ENCODE measurements around the gene KDM1B. TPM values are rescaled to one million over a fixed set of nuclear protein-coding genes. Genes with fewer than 3 reads are reported as not detected.

KDM1B gene
- total and polyA plus RNA-seq, 9 of the 15 experiments (the other 6 are each of a cell fraction or from before 2014, with no cell fraction given): 1.4 to 58.9 (median 36.3) TPM

DNA sequence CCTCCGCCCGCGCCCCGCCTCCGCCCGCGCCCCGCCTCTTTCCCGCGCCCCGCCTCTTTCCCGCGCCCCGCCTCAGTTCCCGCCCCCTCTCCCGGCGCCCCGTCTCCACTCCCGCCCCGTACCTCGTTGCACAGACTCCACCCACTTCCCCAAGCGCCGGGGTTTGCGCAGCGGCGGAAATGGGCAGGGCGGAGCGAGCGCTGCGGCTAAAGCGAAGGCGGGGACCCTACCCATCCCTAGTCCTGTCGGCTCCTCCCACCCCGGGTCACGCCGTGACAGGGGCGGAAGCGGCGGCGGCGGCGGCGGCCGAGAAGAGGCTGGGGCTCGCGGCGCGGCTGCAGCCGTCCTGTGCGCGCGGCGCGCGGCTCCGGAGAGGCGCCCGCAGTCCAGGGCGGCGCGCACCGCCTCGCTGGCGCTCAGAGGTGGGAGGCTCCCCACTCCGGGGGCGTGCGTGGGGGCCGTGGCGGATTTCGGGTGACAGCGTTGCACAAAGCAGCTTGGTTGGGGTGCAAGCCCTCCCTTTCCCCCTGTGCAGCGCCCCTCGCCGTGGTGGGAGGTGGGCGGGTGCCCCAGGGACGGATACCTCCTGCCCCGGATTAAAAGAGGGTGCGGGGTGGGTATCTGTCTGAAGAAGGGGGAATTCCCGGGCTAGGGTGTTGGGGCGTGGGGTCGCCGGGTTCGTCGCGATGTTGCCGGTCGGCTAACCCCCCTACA lies at the start of gene KDM1B (continued):
- TF ChIP-seq ZC3H4 (CRISPR knock-in tag; IDR thresholded peaks at IDR 0.05; ENCODE audit: borderline replicate concordance) (no peak), FOXA1 (IDR thresholded peaks at IDR 0.05; ENCODE audit: borderline replicate concordance) (no peak), ZNF121 (CRISPR knock-in tag; conservative IDR thresholded peaks at IDR 0.05) (no peak), ZKSCAN1 (IDR thresholded peaks at IDR 0.05; ENCODE audit: low read depth, low read length) (no peak), NFE2L1 (tag; IDR thresholded peaks at IDR 0.05; ENCODE audit: borderline replicate concordance, low read depth) (no peak), IFI16 (CRISPR knock-in tag; IDR thresholded peaks at IDR 0.05) (no peak), GMEB1 (CRISPR knock-in tag; IDR thresholded peaks at IDR 0.05) (peak; percentile 70; the same call in 1 of the 2 replicates), ELF4 (CRISPR knock-in tag; IDR thresholded peaks at IDR 0.05) (no peak), CHD2 (IDR thresholded peaks at IDR 0.05; ENCODE audit: low read depth, low read length) (no peak), MLLT1 (IDR thresholded peaks at IDR 0.05) (no peak), ZNF551 (CRISPR knock-in tag; IDR thresholded peaks at IDR 0.05) (no peak), EZH2 (IDR thresholded peaks at IDR 0.05; ENCODE audit: borderline replicate concordance, low read depth, low read length) (no peak), PBX2 (CRISPR knock-in tag; IDR thresholded peaks at IDR 0.05; ENCODE audit: low read depth) (no peak), PBX2 (tag; conservative IDR thresholded peaks at IDR 0.05; ENCODE audit: low read depth) (no peak), KHSRP (IDR thresholded peaks at IDR 0.05) (no peak), CCAR2 (IDR thresholded peaks at IDR 0.05; ENCODE audit: low read depth, low read length) (no peak), ZNF77 (CRISPR knock-in tag; IDR thresholded peaks at IDR 0.05) (no peak), TSHZ1 (CRISPR knock-in tag; IDR thresholded peaks at IDR 0.05) (no peak)

Measured in K562 (cell line).